GM19463 (cell line): Measurements from ENCODE around the gene PAGE4.

ENCODE experiments used
- ATAC-seq: cut with Tn5 transposase; IDR thresholded peaks from one replicate; pipeline ENCODE4 v1.9.1; 2021; ENCODE audit warnings: mild to moderate bottlenecking, moderate library complexity; ENCODE audit not compliant: unreplicated experiment

Gene PAGE4

GRCh38 chrX:49868739-49869138, 39.6 kb downstream of the PAGE4 start:
- ATAC-seq = no peak

- no peak for ATAC-seq
Observed at GRCh38 chrX:49876750-49877149, 47.6 kb downstream of the PAGE4 start.

GRCh38 chrX:49877397-49878101, 48.4 kb downstream of the PAGE4 start:
- no peak for ATAC-seq

GRCh38 chrX:49878128-49878833, 49.2 kb downstream of the PAGE4 start:
- ATAC-seq = no peak

GRCh38 chrX:49878834-49879655, 49.9 kb downstream of the PAGE4 start, which contains the start of gene USP27X:
Gene USP27X (plus strand): TSS chrX:49879484. CDS start chrX:49880308, 824 bp downstream.
- ATAC-seq = peak; percentile 90

- peak; percentile 4 for ATAC-seq
Observed at GRCh38 chrX:49879656-49880277, 50.7 kb downstream of the PAGE4 start.

- no peak for ATAC-seq
Observed at GRCh38 chrX:49880668-49881067, 51.6 kb downstream of the PAGE4 start.
